HuH-7 (cell line): ENCODE measurements around the gene NNMT.
"Not testable (repeated sequence)": the region's sequence is repeated elsewhere in the genome, so short reads cannot be mapped to it uniquely, and the experiment has no call there.

ENCODE experiments used
- DNase-seq: peaks from one replicate; pipeline ENCODE4 v3.0.0; 2011; ENCODE audit warnings: low spot score

The NNMT gene

GRCh38 chr11:114310095-114310494 is 13.9 kb downstream of the NNMT start:
- DNase-seq, result no peak

DNA sequence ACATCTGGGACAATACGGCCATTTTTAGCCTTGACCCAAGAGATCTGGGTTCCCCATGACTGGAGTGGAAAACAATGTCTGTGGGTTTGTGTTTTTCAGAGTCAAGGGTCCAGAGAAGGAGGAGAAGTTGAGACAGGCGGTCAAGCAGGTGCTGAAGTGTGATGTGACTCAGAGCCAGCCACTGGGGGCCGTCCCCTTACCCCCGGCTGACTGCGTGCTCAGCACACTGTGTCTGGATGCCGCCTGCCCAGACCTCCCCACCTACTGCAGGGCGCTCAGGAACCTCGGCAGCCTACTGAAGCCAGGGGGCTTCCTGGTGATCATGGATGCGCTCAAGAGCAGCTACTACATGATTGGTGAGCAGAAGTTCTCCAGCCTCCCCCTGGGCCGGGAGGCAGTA is 15.7 kb downstream of the NNMT start:
- DNase-seq, result no peak

DNA sequence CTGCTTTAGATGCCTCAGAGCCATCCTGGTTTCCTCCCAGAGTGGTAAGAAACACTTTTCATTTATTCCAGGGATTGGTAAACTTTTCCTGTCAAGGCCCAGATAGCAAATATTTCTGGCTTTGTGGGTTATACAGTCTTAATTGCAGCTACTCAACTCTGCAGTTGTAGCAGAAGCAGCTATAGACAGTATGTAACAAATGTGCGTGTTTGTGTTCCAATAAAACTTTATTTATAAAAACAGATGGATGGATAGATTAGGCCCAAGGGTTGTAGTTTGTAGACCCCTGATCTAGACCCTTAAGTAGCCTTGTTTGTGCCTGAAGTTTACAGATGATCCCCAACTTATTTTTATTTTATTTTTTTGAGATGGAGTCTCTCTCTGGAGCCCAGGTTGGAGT is 17.9 kb downstream of the NNMT start:
- DNase-seq, result no peak

GRCh38 chr11:114315749-114316368 is 19.7 kb downstream of the NNMT start:
- DNase-seq, result peak; percentile 58

DNA sequence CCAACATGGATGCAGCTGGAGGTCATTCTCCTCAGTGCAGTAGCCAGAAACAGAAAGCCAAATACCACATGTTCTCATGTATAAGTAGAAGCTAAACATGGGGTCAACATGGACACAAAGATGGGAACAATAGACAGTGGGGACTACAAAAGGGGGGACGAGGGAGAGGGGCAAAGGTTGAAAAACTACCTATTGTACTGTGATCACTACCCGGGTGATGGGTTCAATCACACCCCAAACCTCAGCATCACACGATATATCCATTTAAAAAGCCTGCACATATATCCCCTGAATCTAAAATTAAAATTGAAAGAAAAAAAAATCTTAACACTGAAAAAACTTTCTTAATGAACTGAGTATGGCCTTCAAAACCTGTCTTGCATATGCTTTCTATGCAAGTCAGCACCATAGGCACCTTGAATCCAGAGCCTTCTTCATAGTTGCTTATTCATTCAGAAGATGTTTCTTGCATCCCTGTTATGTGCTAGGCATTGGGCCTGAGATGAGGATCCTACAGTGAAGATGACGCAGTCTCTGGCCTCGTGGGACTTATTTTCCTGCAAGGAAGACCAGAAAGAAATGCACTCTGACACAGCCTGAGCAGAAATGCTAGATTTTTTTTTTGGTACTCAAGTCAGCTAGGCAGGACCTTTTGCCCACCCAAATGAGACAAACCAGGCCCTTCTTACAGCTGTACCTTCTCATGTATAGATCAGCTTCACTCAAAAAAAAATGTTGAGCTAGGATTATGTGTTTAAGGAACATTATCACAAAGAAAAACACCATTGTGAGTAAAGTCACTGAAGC is 21.0 kb downstream of the NNMT start:
- no peak for DNase-seq

DNA sequence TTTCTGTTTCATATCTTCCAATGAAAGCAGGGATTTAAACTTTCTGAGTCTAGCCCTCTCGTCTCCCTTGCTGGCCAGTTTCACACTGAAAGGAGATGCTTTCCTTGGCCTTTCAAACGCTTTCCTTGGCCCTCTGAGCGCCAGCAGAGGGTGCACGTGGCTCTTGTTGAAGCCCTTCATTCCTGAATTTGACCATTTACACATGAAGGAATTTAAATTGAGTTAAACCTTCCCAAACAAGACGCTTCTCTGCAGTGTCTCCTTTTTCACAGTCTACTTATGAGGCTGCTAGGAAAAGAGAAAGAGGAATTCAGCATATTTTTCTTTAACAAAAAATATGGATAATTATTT is 21.6 kb downstream of the NNMT start:
- no peak for DNase-seq

GRCh38 chr11:114318361-114318760 is 22.2 kb downstream of the NNMT start:
- no peak for DNase-seq

- DNase-seq, result no peak
Observed at GRCh38 chr11:114319716-114320328, 23.6 kb downstream of the NNMT start.

DNA sequence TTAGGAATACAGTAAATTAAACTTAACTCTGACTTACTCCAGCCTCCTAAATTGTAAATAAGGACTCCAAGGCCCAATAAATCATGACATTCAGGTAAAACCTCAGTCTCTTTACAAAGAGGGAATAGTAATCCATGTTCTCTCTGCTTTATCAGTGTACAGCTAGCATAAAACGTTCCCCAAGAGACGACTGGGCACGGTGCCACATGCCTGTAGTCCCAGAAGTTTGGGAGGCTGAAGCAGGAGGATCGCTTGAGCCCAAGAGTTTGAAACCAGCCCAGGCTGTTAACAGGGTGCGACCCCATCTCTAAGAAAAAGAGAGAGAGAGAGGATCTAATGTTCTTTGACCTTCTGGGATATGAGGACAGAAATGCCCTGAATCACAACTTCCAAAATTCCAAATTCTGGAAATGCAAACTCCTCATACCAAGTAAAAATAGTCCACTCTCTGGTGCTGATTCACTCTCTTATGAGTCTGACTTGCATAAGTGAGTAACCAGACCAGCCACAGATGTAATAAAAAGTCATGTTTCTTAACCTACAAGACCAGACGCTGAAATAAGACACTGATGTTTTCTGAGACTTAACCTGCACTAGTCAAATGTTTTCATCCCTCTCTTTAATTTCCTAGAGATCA is 25.5 kb downstream of the NNMT start:
- DNase-seq, result no peak

- no peak for DNase-seq
Observed at GRCh38 chr11:114322934-114323333, 26.7 kb downstream of the NNMT start.

DNA sequence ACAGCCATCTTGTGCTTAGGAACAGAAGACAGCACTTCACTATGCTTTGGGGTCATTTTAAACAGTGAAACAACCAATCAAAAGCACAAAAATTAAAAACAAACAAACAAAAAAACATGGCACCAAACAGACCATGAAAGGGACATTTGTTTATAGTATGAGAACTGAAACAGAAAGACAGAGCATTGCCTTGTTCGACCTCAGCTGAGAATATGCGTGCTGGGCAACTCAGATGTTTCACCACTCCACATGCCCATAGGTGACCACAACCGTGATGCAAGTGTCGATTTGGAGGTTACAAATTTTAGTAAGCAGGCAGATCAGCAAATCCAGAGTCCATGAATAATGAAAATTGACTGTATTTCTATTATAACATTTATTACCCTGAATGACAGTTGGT is 30.0 kb downstream of the NNMT start:
- no peak for DNase-seq

- no peak for DNase-seq
Observed at GRCh38 chr11:114326776-114327175, 30.6 kb downstream of the NNMT start.

GRCh38 chr11:114330373-114330772 is 34.2 kb downstream of the NNMT start:
- DNase-seq, result no peak

DNA sequence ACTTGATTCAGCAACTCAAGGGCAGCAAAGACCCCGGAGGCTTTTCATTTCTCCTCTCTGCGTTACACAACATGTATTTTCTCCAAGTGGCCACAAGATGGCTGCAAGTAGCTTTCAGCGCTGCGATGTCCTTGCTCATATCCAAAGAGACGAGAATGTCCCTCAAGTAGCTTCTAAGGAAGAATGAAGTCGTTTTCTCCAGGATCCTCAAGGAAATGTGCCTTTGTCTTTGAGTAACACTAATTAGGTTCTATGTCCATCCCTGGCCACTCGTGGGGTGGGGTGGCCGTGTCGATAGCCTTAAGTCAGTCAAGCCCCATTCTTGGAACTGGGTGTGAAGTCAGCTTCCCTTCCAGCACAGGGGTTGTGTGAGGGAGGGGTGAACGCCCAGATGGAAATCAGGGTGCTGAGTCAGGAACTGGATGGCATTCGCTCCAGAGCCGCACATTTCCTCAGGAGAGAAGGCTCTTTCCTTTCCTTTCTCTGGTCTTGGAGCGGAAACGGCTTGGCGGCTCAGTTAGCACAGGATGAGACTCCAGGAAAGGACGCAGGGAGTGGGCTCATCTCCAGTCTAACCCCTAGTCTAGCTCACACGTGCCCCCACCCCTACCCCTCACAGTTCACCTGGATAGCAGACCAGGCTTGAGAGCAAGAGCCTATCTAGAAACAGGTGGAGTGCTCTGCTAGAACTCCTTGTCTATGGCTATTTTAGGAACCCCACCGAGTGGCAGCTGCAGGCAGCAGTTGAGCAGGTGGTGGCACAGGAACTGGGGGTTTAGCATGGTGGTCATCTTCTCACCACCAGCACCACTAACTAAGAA is 44.3 kb downstream of the NNMT start:
- peak; percentile 21 for DNase-seq

DNA sequence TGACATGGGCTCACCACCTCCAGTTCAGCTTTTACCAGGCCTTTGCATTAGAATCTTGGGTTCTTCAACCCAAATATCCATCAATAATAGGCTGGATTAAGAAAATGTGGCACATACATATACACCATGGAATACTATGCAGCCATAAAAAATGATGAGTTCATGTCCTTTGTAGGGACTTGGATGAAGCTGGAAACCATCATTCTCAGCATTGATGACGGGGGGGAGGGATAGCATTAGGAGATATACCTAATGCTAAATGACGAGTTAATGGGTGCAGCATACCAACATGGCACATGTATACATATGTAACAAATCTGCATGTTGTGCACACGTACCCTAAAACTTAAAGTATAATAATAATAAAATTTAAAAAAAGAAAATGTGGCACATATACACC is 45.5 kb downstream of the NNMT start:
- DNase-seq, result not testable (repeated sequence)

DNA sequence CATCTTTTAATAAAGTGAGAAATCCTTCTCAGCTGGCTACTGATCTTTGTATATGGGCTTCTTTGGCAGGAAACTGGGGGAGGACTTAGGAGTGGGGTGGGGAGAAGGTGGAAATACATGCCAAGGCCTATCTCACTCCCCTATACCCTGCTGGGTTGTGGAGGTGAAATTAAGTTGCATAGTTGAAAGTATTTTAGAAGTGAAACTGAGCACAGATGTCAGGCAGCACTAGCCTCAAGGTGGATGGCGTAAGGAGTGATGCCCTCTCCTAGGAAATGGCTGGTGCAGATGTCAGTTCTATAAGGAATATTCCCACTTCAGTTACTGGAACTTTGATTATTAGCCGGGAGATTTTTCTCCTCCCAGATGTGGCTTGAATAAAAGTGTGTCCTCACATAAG is 46.3 kb downstream of the NNMT start:
- DNase-seq, result no peak

DNA sequence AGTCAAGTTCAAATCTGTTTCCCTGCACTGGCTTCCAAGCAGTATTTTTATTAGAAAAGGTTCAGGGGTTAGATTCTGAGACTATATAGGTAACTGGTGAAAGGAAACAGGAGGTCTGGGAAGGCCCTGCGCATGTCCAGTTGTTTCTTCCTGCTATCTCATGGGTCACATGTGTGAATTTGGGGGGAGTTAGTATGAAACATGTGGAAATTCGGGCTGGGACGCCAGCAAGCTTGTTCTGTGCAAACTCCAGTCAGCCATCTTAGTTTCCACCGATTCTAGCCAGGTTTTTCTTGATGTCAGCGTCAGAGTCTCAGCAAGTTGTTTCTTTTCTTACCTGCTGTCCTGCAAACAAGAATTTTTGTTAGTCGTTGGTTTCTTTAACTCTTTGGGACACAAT is 46.8 kb downstream of the NNMT start:
- DNase-seq, result no peak

DNA sequence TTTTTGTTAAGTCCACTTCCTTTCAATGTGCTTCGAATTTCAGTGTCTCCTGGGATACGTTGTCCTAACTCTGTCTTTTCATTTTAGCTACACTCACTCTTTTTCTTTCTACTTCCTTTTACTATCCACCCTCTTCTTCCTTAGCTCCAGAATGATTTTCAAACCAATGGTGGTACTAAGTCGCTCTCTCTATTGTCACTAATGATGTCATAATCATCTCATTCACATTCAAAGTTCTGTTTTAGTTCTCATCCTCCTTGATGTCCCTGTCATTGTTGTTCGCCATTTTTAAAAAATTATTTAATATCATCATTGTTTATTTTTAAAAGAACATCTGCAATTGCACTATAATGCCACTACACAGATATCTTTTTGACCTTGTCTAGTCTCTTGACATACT is 47.3 kb downstream of the NNMT start:
- no peak for DNase-seq

GRCh38 chr11:114344494-114344893 is 48.3 kb downstream of the NNMT start:
- DNase-seq, result no peak

DNA sequence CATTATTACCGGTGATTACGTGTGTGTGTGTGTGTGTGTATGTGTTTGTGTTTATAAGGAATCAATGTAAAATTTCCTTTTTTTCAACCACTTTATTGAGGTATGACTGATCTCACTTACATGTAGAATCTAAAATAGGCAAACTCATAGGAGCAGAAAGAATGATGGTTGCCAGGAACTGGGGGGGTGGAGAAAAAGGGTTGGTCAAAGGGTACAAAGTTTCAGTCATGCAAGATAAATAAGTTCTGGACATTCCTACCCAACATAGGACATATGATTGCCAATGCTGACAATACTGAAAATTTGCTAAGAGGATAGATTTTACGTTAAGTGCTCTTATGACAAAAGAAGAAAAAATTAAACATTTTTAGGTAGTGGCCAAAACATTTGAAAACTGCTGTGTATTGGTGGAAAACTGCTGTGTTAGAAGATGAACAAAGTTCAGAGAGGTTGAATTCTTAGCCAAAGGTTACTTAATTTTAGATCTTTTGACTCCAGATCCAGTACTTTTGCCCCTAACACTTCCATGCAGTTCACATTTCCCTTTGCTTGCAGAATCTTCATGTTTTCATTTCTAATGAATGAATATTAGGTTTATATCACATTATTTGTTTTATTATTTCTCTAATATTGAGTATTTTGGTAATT is 49.5 kb downstream of the NNMT start:
- no peak for DNase-seq

DNA sequence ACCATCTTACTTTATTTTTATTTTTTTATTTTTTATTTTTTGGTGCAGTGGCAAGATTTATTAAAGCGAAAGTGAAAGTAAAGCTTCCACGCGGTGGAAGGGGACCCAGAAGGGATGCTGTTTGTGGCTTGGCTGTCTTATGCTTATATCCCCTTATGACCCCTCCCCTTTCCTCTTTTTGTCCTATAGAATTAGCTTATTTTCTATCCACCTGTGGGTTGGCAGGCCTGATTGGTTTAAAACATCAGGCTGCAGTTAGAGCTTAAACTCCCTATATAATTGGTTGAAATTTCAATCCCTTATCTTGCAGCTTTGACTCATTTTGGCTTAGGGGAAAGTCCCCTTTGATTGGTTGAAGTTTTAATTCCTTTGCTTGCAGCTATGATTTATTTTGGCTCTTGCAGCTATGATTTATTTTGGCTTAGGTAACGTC is 50.5 kb downstream of the NNMT start:
- DNase-seq, result no peak
